Measurements from ENCODE around the gene C16orf54.
"Not testable (repeated sequence)": the region's sequence is repeated elsewhere in the genome, so short reads cannot be mapped to it uniquely, and the experiment has no call there.

Gene C16orf54

GRCh38 chr16:29734786-29735185 lies 11.0 kb downstream of the C16orf54 start:
- TF ChIP-seq CTCF (IDR thresholded peaks at IDR 0.05; ENCODE audit: low read depth, low read length): no peak
- no peak for TF ChIP-seq EZH2phosphoT487 (IDR thresholded peaks at IDR 0.05; ENCODE audit: low read depth)
- no peaks in the 10 kb centered on the region for H3K27me3 ChIP-seq (ENCODE audit: low read depth, low read length)
- no peaks in the 10 kb centered on the region for H3K36me3 ChIP-seq (replicated peaks; ENCODE audit: low read depth, low read length)

GRCh38 chr16:29731768-29732601 lies 13.8 kb downstream of the C16orf54 start:
- not testable (repeated sequence) for H3K36me3 ChIP-seq (replicated peaks; ENCODE audit: low read depth, low read length); H3K9ac ChIP-seq (ENCODE audit: low read length); H3K9me3 ChIP-seq (ENCODE audit: insufficient read depth, low read length); H3K4me3 ChIP-seq (ENCODE audit: low read length); H3K27me3 ChIP-seq (ENCODE audit: low read depth, low read length); H3K79me2 ChIP-seq (ENCODE audit: low read length); H4K20me1 ChIP-seq (ENCODE audit: insufficient read depth, low read length)
- H3K4me2 ChIP-seq (ENCODE audit: low read length): peak overlapping the region; percentile 32; the same call in 1 of the 2 replicates
- H3K27ac ChIP-seq (ENCODE audit: low read length): peak overlapping the region; percentile 45
- peaks cover 19% of the 10 kb centered on the region for H3K4me1 ChIP-seq (ENCODE audit: low read length)
- 0 out of 2 replicates have a peak overlapping the region, but pooled peaks have one; percentile 52 for H2AFZ ChIP-seq (ENCODE audit: low read depth, low read length)

More at GRCh38 chr16:29734786-29735185, 11.0 kb downstream of the C16orf54 start:
- Histone ChIP-seq H2AFZ (ENCODE audit: low read depth, low read length) (no peak overlapping the region), H3K27ac (ENCODE audit: low read length) (no peak overlapping the region), H3K4me2 (ENCODE audit: low read length) (no peak overlapping the region), H3K9ac (ENCODE audit: low read length) (no peak overlapping the region), H3K4me3 (ENCODE audit: low read length) (no peak overlapping the region), H4K20me1 (ENCODE audit: insufficient read depth, low read length) (no peaks in the 10 kb centered on the region), H3K9me3 (ENCODE audit: insufficient read depth, low read length) (no peaks in the 10 kb centered on the region), H3K4me1 (ENCODE audit: low read length) (peaks cover 35% of the 10 kb centered on the region), H3K79me2 (ENCODE audit: low read length) (no peaks in the 10 kb centered on the region)

GRCh38 chr16:29730649-29731048 lies 15.1 kb downstream of the C16orf54 start:
- Histone ChIP-seq H2AFZ (ENCODE audit: low read depth, low read length) (no peak overlapping the region), H3K4me1 (ENCODE audit: low read length) (peaks cover 19% of the 10 kb centered on the region), H3K9ac (ENCODE audit: low read length) (no peak overlapping the region), H3K79me2 (ENCODE audit: low read length) (no peaks in the 10 kb centered on the region), H3K4me2 (ENCODE audit: low read length) (peak overlapping the region; percentile 21; the same call in 1 of the 2 replicates), H4K20me1 (ENCODE audit: insufficient read depth, low read length) (no peaks in the 10 kb centered on the region), H3K27me3 (ENCODE audit: low read depth, low read length) (peaks cover 4% of the 10 kb centered on the region; the same call in 1 of the 2 replicates), H3K27ac (ENCODE audit: low read length) (no peak overlapping the region), H3K4me3 (ENCODE audit: low read length) (no peak overlapping the region), H3K9me3 (ENCODE audit: insufficient read depth, low read length) (no peaks in the 10 kb centered on the region), H3K36me3 (replicated peaks; ENCODE audit: low read depth, low read length) (no peaks in the 10 kb centered on the region)
- TF ChIP-seq EZH2phosphoT487 (IDR thresholded peaks at IDR 0.05; ENCODE audit: low read depth): no peak
- TF ChIP-seq CTCF (IDR thresholded peaks at IDR 0.05; ENCODE audit: low read depth, low read length): no peak

- Histone ChIP-seq H3K4me1 (ENCODE audit: low read length) (peaks cover 19% of the 10 kb centered on the region), H3K4me3 (ENCODE audit: low read length) (no peak overlapping the region), H3K79me2 (ENCODE audit: low read length) (no peaks in the 10 kb centered on the region), H3K4me2 (ENCODE audit: low read length) (no peak overlapping the region), H3K36me3 (replicated peaks; ENCODE audit: low read depth, low read length) (no peaks in the 10 kb centered on the region), H3K9me3 (ENCODE audit: insufficient read depth, low read length) (no peaks in the 10 kb centered on the region), H2AFZ (ENCODE audit: low read depth, low read length) (no peak overlapping the region), H3K27me3 (ENCODE audit: low read depth, low read length) (peaks cover 4% of the 10 kb centered on the region; the same call in 1 of the 2 replicates), H4K20me1 (ENCODE audit: insufficient read depth, low read length) (no peaks in the 10 kb centered on the region), H3K27ac (ENCODE audit: low read length) (no peak overlapping the region), H3K9ac (ENCODE audit: low read length) (no peak overlapping the region)
- TF ChIP-seq EZH2phosphoT487 (IDR thresholded peaks at IDR 0.05; ENCODE audit: low read depth) (no peak), CTCF (IDR thresholded peaks at IDR 0.05; ENCODE audit: low read depth, low read length) (peak; percentile 59)
Measured at GRCh38 chr16:29729116-29729521, 16.7 kb downstream of the C16orf54 start.

Data from OCI-LY3 (cell line).